Liver (tissue), 9 donors: ENCODE results near the gene C3orf22. TPM values are rescaled to one million over a fixed set of nuclear protein-coding genes. Genes with fewer than 3 reads are reported as not detected.

ENCODE experiments used
- DNase-seq: peaks from one replicate; pipeline ENCODE4 v3.0.0-alpha.2; 2017; ENCODE audit warnings: low spot score
- H3K27ac ChIP-seq, 2 donors: one replicate each; pipeline ENCODE4 v1.7.0; 2013; ENCODE audit warnings: inconsistent platforms in 2 of 2, low read length in 2 of 2, control low read depth in 1 of 2, low read depth in 1 of 2, mild to moderate bottlenecking in 1 of 2
- H3K27me3 ChIP-seq, 4 donors: one replicate each; pipeline versions ENCODE4 v1.6.1 to v1.7.0; 2013; ENCODE audit warnings: low read length in 3 of 4, inconsistent platforms in 1 of 4, mild to moderate bottlenecking in 1 of 4, moderate library complexity in 1 of 4; ENCODE audit not compliant: control insufficient read depth in 4 of 4, insufficient read depth in 4 of 4
- H3K36me3 ChIP-seq, 4 donors: one replicate each; pipeline versions ENCODE4 v1.6.1 to v1.7.0; 2013; ENCODE audit warnings: low read length in 3 of 4, mild to moderate bottlenecking in 3 of 4, low read depth in 1 of 4, moderate library complexity in 1 of 4; ENCODE audit not compliant: control insufficient read depth in 4 of 4, insufficient read depth in 3 of 4
- H3K4me1 ChIP-seq, 4 donors: one replicate each; pipeline versions ENCODE4 v1.6.1 to v1.7.0; 2013; ENCODE audit warnings: low read length in 3 of 4, mild to moderate bottlenecking in 3 of 4, moderate library complexity in 1 of 4; ENCODE audit not compliant: control insufficient read depth in 4 of 4, insufficient read depth in 4 of 4
- H3K4me3 ChIP-seq, 3 donors: one replicate each; pipeline versions ENCODE4 v1.6.1 to v1.7.0; 2013; ENCODE audit warnings: low read length in 3 of 3, control low read depth in 1 of 3, low read depth in 1 of 3, mild to moderate bottlenecking in 1 of 3
- H3K9ac ChIP-seq, 2 donors: one replicate each; pipeline ENCODE4 v1.7.0; 2013; ENCODE audit warnings: low read length in 2 of 2, mild to moderate bottlenecking in 2 of 2, moderate library complexity in 2 of 2, control low read depth in 1 of 2, low read depth in 1 of 2
- H3K9me3 ChIP-seq, 4 donors: one replicate each; pipeline versions ENCODE4 v1.6.1 to v1.7.0; 2013; ENCODE audit warnings: low read length in 3 of 4; ENCODE audit not compliant: control insufficient read depth in 4 of 4
- EGR1 ChIP-seq, 2 donors: IDR thresholded peaks; 2 replicates each; pipeline ENCODE4 v1.6.1; 2016 to 2018; ENCODE audit warnings: antibody characterized with exemption in 2 of 2, low read depth in 2 of 2
- FOXA1 ChIP-seq: IDR thresholded peaks from 2 replicates; pipeline ENCODE4 v1.6.1; 2016; ENCODE audit warnings: antibody characterized with exemption
- FOXA2 ChIP-seq: IDR thresholded peaks from 2 replicates; pipeline ENCODE4 v1.6.1; 2016; ENCODE audit warnings: antibody characterized with exemption
- GABPA ChIP-seq, 2 donors: IDR thresholded peaks in 1 of 2; conservative IDR thresholded peaks in 1 of 2; 2 replicates each; pipeline ENCODE4 v1.6.1; 2016; ENCODE audit warnings: antibody characterized with exemption in 2 of 2, mild to moderate bottlenecking in 1 of 2, moderate library complexity in 1 of 2
- HNF4A ChIP-seq, 2 donors: conservative IDR thresholded peaks; 2 replicates each; pipeline ENCODE4 v1.6.1; 2016; ENCODE audit warnings: antibody characterized with exemption in 2 of 2, mild to moderate bottlenecking in 2 of 2
- HNF4G ChIP-seq: IDR thresholded peaks from 2 replicates; pipeline ENCODE4 v1.6.1; 2016; ENCODE audit warnings: antibody characterized with exemption
- JUND ChIP-seq, 2 donors: IDR thresholded peaks; 2 replicates each; pipeline ENCODE4 v1.6.1; 2016; ENCODE audit warnings: antibody characterized with exemption in 2 of 2
- MAX ChIP-seq: IDR thresholded peaks from 2 replicates; pipeline ENCODE4 v1.6.1; 2016; ENCODE audit warnings: antibody characterized with exemption
- NR2F2 ChIP-seq: IDR thresholded peaks from 2 replicates; pipeline ENCODE4 v1.6.1; 2016; ENCODE audit warnings: antibody characterized with exemption
- RAD21 ChIP-seq, 2 donors: IDR thresholded peaks; 2 replicates each; pipeline ENCODE4 v1.6.1; 2016; ENCODE audit warnings: antibody characterized with exemption in 2 of 2, mild to moderate bottlenecking in 2 of 2
- RXRA ChIP-seq, 2 donors: IDR thresholded peaks; 2 replicates each; pipeline ENCODE4 v1.6.1; 2017 to 2018; ENCODE audit warnings: antibody characterized with exemption in 2 of 2, mild to moderate bottlenecking in 1 of 2
- SP1 ChIP-seq: IDR thresholded peaks from 2 replicates; pipeline ENCODE4 v1.6.1; 2018; ENCODE audit warnings: antibody characterized with exemption, mild to moderate bottlenecking
- TAF1 ChIP-seq: conservative IDR thresholded peaks from 2 replicates; pipeline ENCODE4 v1.6.1; 2016; ENCODE audit warnings: antibody characterized with exemption, mild to moderate bottlenecking
- YY1 ChIP-seq: IDR thresholded peaks from 2 replicates; pipeline ENCODE4 v1.6.1; 2016; ENCODE audit warnings: antibody characterized with exemption, mild to moderate bottlenecking
- WGBS: extraction: QIAGEN DNeasy Blood & Tissue Kit; methylation state at CpG from one replicate; pipeline ENCODE4 v1.1.7; 2013; 5-methylcytosine and 5-hydroxymethylcytosine counted together
- polyA plus RNA-seq, 2 donors: library from polyadenylated mRNA; stranded (reverse) in 1 of 2; unstranded in 1 of 2; fragments of 200-250 nt in 1 of 2; fragments of >200 nt in 1 of 2; fragmentation: Nextera tagmentation in 1 of 2; extraction: Ambion mirVana in 1 of 2; gene quantifications; one replicate each; pipeline versions ENCODE4 v1.2.1 to v1.2.3, GENCODE V29; 2013 to 2015
- total RNA-seq, 2 donors: library from RNA; depleted of rRNA; stranded (reverse); fragments of >200 nt; gene quantifications; one replicate each; pipeline ENCODE4 v1.2.3, GENCODE V29; 2014
- TF ChIP-seq, protein P1 (sequence below): fragments of 150-350 bp; IDR thresholded peaks from 2 replicates; pipeline ENCODE4 v1.5.1; 2017; ENCODE audit warnings: improper control_type of control experiment, low read depth, low read length; ENCODE audit not compliant: missing input control
- TF ChIP-seq, protein P2 (sequence below): IDR thresholded peaks from 2 replicates; pipeline ENCODE4 v1.6.1; 2016; ENCODE audit warnings: antibody characterized with exemption
- TF ChIP-seq, protein P3 (sequence below): IDR thresholded peaks from 2 replicates; pipeline ENCODE4 v1.6.1; 2016; ENCODE audit warnings: antibody characterized with exemption
- TF ChIP-seq, protein P4 (sequence below): IDR thresholded peaks from 2 replicates; pipeline ENCODE4 v1.6.1; 2016; ENCODE audit warnings: antibody characterized with exemption, mild to moderate bottlenecking
- donor health status: healthy.
- donor health status: healthy.
- donor health status: healthy.
- donor health status: healthy.
- donor health status: healthy.

Gene C3orf22
- total and polyA plus RNA-seq, 4 donors = not detected

DNA sequence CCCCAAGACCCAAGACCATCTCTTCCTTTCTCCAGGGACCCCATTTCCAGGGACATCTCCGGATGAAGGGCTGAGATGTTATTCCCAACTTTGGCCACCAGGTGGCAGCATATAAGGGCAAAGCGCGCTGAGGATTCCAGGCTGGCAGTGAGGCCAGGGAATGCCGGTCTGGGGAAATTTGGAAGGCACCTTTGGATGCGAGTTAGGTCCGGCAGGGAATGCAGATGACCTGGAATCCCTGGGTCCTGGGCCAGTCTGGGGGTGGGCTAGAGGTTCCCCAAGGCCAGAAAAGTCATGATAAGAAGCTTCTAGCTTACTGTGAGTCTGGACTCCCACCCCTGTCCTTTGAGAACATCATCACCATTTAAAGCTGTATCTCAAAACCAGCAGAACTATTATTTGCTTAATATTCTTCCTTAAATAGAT lies 36.4 kb downstream of the C3orf22 start:
- H3K9me3 ChIP-seq = no peaks in the 10 kb centered on the region
- peak; percentile 64 for DNase-seq
- peak overlapping the region in 1 of 2 donors; percentile 33 for H3K27ac ChIP-seq
- TF ChIP-seq, protein P1, sequence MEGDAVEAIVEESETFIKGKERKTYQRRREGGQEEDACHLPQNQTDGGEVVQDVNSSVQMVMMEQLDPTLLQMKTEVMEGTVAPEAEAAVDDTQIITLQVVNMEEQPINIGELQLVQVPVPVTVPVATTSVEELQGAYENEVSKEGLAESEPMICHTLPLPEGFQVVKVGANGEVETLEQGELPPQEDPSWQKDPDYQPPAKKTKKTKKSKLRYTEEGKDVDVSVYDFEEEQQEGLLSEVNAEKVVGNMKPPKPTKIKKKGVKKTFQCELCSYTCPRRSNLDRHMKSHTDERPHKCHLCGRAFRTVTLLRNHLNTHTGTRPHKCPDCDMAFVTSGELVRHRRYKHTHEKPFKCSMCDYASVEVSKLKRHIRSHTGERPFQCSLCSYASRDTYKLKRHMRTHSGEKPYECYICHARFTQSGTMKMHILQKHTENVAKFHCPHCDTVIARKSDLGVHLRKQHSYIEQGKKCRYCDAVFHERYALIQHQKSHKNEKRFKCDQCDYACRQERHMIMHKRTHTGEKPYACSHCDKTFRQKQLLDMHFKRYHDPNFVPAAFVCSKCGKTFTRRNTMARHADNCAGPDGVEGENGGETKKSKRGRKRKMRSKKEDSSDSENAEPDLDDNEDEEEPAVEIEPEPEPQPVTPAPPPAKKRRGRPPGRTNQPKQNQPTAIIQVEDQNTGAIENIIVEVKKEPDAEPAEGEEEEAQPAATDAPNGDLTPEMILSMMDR = peak; percentile 91
- TF ChIP-seq YY1 (peak; percentile 45), EGR1 (IDR thresholded peaks at IDR 0.05; ENCODE audit: low read depth in 2 of 2) (no peak), HNF4A (conservative IDR thresholded peaks at IDR 0.05) (peak; percentile 34 to 49), RAD21 (IDR thresholded peaks at IDR 0.05) (peak; percentile 89 to 93), HNF4G (no peak)
- no peaks in the 10 kb centered on the region for H3K36me3 ChIP-seq
- peak overlapping the region in 1 of 2 donors; percentile 65 for H3K9ac ChIP-seq
- H3K4me3 ChIP-seq = no peak overlapping the region
- under 1% methylated on average over 6 of the region's 6 CpGs for WGBS
- H3K27me3 ChIP-seq = no peaks in the 10 kb centered on the region
- H3K4me1 ChIP-seq = peaks cover 13 to 90% (median 64%) of the 10 kb centered on the region in 4 donors

GRCh38 chr3:126521122-126521891 lies 37.4 kb downstream of the C3orf22 start:
- no peaks in the 10 kb centered on the region for H3K9me3 ChIP-seq
- DNase-seq = no peak
- H3K9ac ChIP-seq = no peak overlapping the region
- H3K27ac ChIP-seq = no peak overlapping the region
- no peak overlapping the region for H3K4me3 ChIP-seq
- WGBS = 80% methylated on average over 11 of the region's 11 CpGs
- no peaks in the 10 kb centered on the region for H3K36me3 ChIP-seq
- H3K4me1 ChIP-seq = peaks cover 14 to 88% (median 59%) of the 10 kb centered on the region in 4 donors
- no peaks in the 10 kb centered on the region for H3K27me3 ChIP-seq
- TF ChIP-seq JUND (IDR thresholded peaks at IDR 0.05) (no peak), EGR1 (IDR thresholded peaks at IDR 0.05; ENCODE audit: low read depth in 2 of 2) (no peak), NR2F2 (no peak), FOXA2 (no peak), FOXA1 (no peak), SP1 (no peak), GABPA (IDR thresholded peaks at IDR 0.05 in 1 of 2, conservative IDR thresholded peaks at IDR 0.05 in 1 of 2) (no peak), TAF1 (no peak), RAD21 (IDR thresholded peaks at IDR 0.05) (no peak), MAX (no peak), RXRA (IDR thresholded peaks at IDR 0.05) (no peak), HNF4G (no peak), YY1 (no peak)
- TF ChIP-seq, protein P2, sequence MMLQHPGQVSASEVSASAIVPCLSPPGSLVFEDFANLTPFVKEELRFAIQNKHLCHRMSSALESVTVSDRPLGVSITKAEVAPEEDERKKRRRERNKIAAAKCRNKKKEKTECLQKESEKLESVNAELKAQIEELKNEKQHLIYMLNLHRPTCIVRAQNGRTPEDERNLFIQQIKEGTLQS = no peak
- TF ChIP-seq, protein P1 = no peak
- TF ChIP-seq, protein P3, sequence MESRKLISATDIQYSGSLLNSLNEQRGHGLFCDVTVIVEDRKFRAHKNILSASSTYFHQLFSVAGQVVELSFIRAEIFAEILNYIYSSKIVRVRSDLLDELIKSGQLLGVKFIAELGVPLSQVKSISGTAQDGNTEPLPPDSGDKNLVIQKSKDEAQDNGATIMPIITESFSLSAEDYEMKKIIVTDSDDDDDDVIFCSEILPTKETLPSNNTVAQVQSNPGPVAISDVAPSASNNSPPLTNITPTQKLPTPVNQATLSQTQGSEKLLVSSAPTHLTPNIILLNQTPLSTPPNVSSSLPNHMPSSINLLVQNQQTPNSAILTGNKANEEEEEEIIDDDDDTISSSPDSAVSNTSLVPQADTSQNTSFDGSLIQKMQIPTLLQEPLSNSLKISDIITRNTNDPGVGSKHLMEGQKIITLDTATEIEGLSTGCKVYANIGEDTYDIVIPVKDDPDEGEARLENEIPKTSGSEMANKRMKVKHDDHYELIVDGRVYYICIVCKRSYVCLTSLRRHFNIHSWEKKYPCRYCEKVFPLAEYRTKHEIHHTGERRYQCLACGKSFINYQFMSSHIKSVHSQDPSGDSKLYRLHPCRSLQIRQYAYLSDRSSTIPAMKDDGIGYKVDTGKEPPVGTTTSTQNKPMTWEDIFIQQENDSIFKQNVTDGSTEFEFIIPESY = no peak
- TF ChIP-seq, protein P4, sequence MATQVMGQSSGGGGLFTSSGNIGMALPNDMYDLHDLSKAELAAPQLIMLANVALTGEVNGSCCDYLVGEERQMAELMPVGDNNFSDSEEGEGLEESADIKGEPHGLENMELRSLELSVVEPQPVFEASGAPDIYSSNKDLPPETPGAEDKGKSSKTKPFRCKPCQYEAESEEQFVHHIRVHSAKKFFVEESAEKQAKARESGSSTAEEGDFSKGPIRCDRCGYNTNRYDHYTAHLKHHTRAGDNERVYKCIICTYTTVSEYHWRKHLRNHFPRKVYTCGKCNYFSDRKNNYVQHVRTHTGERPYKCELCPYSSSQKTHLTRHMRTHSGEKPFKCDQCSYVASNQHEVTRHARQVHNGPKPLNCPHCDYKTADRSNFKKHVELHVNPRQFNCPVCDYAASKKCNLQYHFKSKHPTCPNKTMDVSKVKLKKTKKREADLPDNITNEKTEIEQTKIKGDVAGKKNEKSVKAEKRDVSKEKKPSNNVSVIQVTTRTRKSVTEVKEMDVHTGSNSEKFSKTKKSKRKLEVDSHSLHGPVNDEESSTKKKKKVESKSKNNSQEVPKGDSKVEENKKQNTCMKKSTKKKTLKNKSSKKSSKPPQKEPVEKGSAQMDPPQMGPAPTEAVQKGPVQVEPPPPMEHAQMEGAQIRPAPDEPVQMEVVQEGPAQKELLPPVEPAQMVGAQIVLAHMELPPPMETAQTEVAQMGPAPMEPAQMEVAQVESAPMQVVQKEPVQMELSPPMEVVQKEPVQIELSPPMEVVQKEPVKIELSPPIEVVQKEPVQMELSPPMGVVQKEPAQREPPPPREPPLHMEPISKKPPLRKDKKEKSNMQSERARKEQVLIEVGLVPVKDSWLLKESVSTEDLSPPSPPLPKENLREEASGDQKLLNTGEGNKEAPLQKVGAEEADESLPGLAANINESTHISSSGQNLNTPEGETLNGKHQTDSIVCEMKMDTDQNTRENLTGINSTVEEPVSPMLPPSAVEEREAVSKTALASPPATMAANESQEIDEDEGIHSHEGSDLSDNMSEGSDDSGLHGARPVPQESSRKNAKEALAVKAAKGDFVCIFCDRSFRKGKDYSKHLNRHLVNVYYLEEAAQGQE = no peak
